ENCODE measurements around the gene TRIM8.

The TRIM8 gene

GRCh38 chr10:102673819-102674511, 29.7 kb downstream of the TRIM8 start:
- no peak for TF ChIP-seq CTCF (IDR thresholded peaks at IDR 0.05; ENCODE audit: poor library complexity, severe bottlenecking)
- DNase-seq (ENCODE audit: low spot score), result no peak
- ATAC-seq (ENCODE audit: low read depth), result peak; percentile 58
- Histone ChIP-seq H3K9me3 (ENCODE audit: severe bottlenecking) (no peaks in the 10 kb centered on the region), H3K4me3 (ENCODE audit: severe bottlenecking) (no peak overlapping the region), H3K27me3 (ENCODE audit: insufficient read depth, poor library complexity, severe bottlenecking) (no peaks in the 10 kb centered on the region), H3K27ac (ENCODE audit: poor library complexity, severe bottlenecking) (peak overlapping the region; percentile 40), H3K4me1 (ENCODE audit: insufficient read depth, poor library complexity, severe bottlenecking) (peaks cover 37% of the 10 kb centered on the region), H3K36me3 (ENCODE audit: low read depth) (no peaks in the 10 kb centered on the region)

- H3K4me1 ChIP-seq (ENCODE audit: insufficient read depth, poor library complexity, severe bottlenecking), result peaks cover 31% of the 10 kb centered on the region
These were observed 30.3 kb downstream of the TRIM8 start for GRCh38 chr10:102674566-102674965.

GRCh38 chr10:102675011-102675665, 30.9 kb downstream of the TRIM8 start:
- Histone ChIP-seq H3K9me3 (ENCODE audit: severe bottlenecking) (no peaks in the 10 kb centered on the region), H3K36me3 (ENCODE audit: low read depth) (no peaks in the 10 kb centered on the region), H3K27me3 (ENCODE audit: insufficient read depth, poor library complexity, severe bottlenecking) (no peaks in the 10 kb centered on the region), H3K4me1 (ENCODE audit: insufficient read depth, poor library complexity, severe bottlenecking) (peaks cover 27% of the 10 kb centered on the region), H3K4me3 (ENCODE audit: severe bottlenecking) (no peak overlapping the region), H3K27ac (ENCODE audit: poor library complexity, severe bottlenecking) (peak overlapping the region; percentile 40)
- peak; percentile 20; the same call in 1 of the 3 replicates for ATAC-seq (ENCODE audit: low read depth)
- TF ChIP-seq CTCF (IDR thresholded peaks at IDR 0.05; ENCODE audit: poor library complexity, severe bottlenecking), result no peak
- DNase-seq (ENCODE audit: low spot score), result no peak

More at GRCh38 chr10:102674566-102674965, 30.3 kb downstream of the TRIM8 start:
- no peaks in the 10 kb centered on the region for H3K9me3 ChIP-seq (ENCODE audit: severe bottlenecking)
- H3K27ac ChIP-seq (ENCODE audit: poor library complexity, severe bottlenecking), result peak overlapping the region; percentile 40
- DNase-seq (ENCODE audit: low spot score), result no peak
- no peak for ATAC-seq (ENCODE audit: low read depth)
- H3K27me3 ChIP-seq (ENCODE audit: insufficient read depth, poor library complexity, severe bottlenecking), result no peaks in the 10 kb centered on the region
- no peak overlapping the region for H3K4me3 ChIP-seq (ENCODE audit: severe bottlenecking)
- no peaks in the 10 kb centered on the region for H3K36me3 ChIP-seq (ENCODE audit: low read depth)
- no peak for TF ChIP-seq CTCF (IDR thresholded peaks at IDR 0.05; ENCODE audit: poor library complexity, severe bottlenecking)

GRCh38 chr10:102675666-102676533, 31.6 kb downstream of the TRIM8 start:
- Histone ChIP-seq H3K27me3 (ENCODE audit: insufficient read depth, poor library complexity, severe bottlenecking) (no peaks in the 10 kb centered on the region), H3K4me3 (ENCODE audit: severe bottlenecking) (no peak overlapping the region), H3K9me3 (ENCODE audit: severe bottlenecking) (no peaks in the 10 kb centered on the region), H3K36me3 (ENCODE audit: low read depth) (no peaks in the 10 kb centered on the region), H3K4me1 (ENCODE audit: insufficient read depth, poor library complexity, severe bottlenecking) (peaks cover 27% of the 10 kb centered on the region), H3K27ac (ENCODE audit: poor library complexity, severe bottlenecking) (peak overlapping the region; percentile 40)
- TF ChIP-seq CTCF (IDR thresholded peaks at IDR 0.05; ENCODE audit: poor library complexity, severe bottlenecking), result no peak
- no peak for DNase-seq (ENCODE audit: low spot score)
- peak; percentile 40; the same call in 1 of the 3 replicates for ATAC-seq (ENCODE audit: low read depth)
